Naive B cell (primary cell): ENCODE results near the gene TSPAN9. TPM values are rescaled to one million over a fixed set of nuclear protein-coding genes. Genes with fewer than 3 reads are reported as not detected.

ENCODE experiments used
- ATAC-seq, 2 donors: fragments of 150-1000 bp; cut with Tn5 transposase; 2 replicates each; pipeline ENCODE4 v1.10.0; 2021; ENCODE audit warnings: low read depth in 2 of 2, mild to moderate bottlenecking in 2 of 2, moderate library complexity in 2 of 2
- DNase-seq: peaks from one replicate; pipeline ENCODE4 v3.0.0; 2022
- H3K27ac Mint-ChIP-seq, 6 donors: one replicate each; pipeline ENCODE4 v1.8.0; 2020 to 2022; ENCODE audit warnings: mild to moderate bottlenecking in 6 of 6, mixed read lengths in 6 of 6, moderate library complexity in 5 of 6, inconsistent platforms in 2 of 6
- H3K27me3 Mint-ChIP-seq, 3 donors: one replicate each; pipeline ENCODE4 v1.8.0; 2021 to 2022; ENCODE audit warnings: mixed read lengths in 3 of 3, mild to moderate bottlenecking in 1 of 3
- H3K36me3 Mint-ChIP-seq, 2 donors: one replicate each; pipeline ENCODE4 v1.8.0; 2020 to 2022; ENCODE audit warnings: mixed read lengths in 2 of 2, inconsistent platforms in 1 of 2, mild to moderate bottlenecking in 1 of 2
- H3K4me1 Mint-ChIP-seq, 3 donors: one replicate each; pipeline ENCODE4 v1.8.0; 2020 to 2022; ENCODE audit warnings: mixed read lengths in 3 of 3, inconsistent platforms in 1 of 3, mild to moderate bottlenecking in 1 of 3, moderate library complexity in 1 of 3
- H3K4me3 Mint-ChIP-seq, 8 donors: one replicate each; pipeline ENCODE4 v1.8.0; 2020 to 2022; ENCODE audit warnings: mild to moderate bottlenecking in 8 of 8, mixed read lengths in 8 of 8, moderate library complexity in 8 of 8, inconsistent platforms in 2 of 8
- H3K9me3 Mint-ChIP-seq, 7 donors: one replicate each; pipeline ENCODE4 v1.8.0; 2020 to 2022; ENCODE audit warnings: mixed read lengths in 7 of 7, mild to moderate bottlenecking in 5 of 7, inconsistent platforms in 2 of 7, moderate library complexity in 1 of 7
- polyA plus RNA-seq, 6 donors: library from polyadenylated mRNA; unstranded; fragments of 300-500 nt; fragmentation: Illumina TruSeq; gene quantifications; one replicate each; pipeline ENCODE4 v1.2.3, GENCODE V29; 2021; ENCODE audit warnings: low read depth in 6 of 6

Gene TSPAN9
- polyA plus RNA-seq, 6 donors from 2014 or later = 0.26 to 0.49 (median 0.41) TPM; not detected in 2

DNA sequence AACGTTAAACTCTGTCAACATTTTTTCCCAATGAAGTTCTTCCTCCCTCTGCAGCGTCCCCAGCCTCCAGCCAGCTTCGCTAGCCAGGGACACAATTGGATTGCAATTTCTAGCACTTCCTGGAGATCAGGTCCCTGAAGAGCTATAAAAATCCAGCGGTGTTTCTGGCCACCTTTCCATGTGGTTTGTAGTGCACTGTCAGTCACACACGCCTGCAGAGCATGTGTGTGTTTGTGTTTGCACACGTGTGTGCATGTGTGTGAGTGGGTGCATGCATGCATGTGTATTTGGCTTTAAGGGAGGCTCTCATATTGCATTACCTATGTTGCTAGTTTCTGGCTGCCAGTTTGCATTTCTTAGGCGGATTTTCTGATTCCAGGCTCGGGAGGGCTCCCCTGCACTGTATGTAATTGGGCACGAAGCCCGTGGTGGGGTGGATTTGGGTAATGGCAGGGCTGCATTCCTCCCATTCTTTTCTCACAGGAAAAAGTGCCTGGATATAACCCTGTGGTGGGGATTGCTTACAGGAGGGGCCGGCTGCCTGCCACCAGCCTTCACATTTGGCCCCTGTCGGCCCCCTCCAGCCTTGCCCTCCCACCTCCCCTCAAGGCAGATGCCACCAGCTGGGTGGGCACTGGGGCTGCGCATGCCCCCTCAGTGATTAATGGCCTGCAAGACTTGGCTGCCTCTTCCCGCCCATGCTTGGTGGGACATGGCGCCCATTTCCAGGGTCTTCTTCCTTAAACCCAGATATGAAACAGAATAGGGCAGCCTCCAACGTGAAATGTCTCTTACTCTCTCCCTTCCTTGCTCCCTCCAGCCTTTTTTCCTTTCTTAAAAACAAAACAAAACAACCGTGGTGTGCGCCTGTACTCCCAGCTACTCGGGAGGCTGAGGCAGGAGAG, 74.0 kb downstream of the TSPAN9 start:
- Mint-ChIP-seq H3K27ac (no peak overlapping the region), H3K4me1 (peaks cover 0 to 5% (median 0%) of the 10 kb centered on the region in 3 donors), H3K9me3 (peaks cover 0 to 2% (median 0%) of the 10 kb centered on the region in 7 donors), H3K36me3 (no peaks in the 10 kb centered on the region), H3K4me3 (no peak overlapping the region), H3K27me3 (peaks cover 4 to 63% (median 41%) of the 10 kb centered on the region in 3 donors)
- no peak for DNase-seq
- no peak for ATAC-seq

DNA sequence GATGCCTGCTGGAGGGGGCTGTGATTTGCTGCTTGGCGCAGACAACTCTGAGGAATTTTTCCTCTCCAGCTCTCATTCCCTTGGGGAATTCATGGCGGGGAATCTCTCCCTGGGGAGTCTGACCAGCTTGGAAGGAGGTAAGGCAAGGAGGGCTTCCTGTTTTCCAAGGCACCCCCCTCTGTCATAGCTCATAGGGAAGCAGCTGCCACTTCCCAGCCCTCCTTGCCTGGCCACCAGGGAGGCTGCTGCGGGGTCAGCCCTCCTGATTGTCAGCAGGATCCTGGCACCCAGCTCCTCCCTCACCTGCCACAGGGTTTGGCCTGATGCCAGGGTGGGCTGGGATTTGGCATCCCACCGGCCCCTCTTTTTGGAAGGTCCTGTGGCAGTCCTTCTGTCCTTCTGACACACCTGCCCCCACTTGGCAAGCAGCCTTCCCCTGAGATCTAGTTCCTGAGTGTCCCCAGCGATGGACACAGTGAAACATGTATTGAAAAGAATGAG, 74.9 kb downstream of the TSPAN9 start:
- no peak for ATAC-seq
- peaks cover 4 to 54% (median 32%) of the 10 kb centered on the region in 3 donors for H3K27me3 Mint-ChIP-seq

DNA sequence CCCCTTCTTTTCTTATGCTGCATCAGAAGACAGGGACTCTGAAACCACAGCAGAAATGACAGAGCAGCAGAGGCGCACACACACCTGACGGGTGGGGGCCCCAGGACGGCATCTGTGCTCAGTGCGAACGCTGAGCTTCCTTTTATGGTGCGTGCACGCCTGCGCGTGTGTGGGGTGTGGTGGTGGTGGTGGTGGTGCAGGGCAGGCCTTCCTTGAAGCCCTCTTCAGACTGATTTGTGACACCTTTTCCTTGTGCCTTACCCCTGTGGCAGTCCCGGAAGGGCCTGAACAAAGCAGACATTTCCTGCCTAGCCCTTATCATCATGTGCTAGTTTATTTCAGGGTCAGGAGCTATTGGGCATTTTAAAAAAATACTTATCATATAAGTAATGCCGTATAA, 75.7 kb downstream of the TSPAN9 start:
- peaks cover under 1 to 47% (median 32%) of the 10 kb centered on the region in 3 donors for H3K27me3 Mint-ChIP-seq
- no peak for DNase-seq
- peaks cover 0 to 5% (median 0%) of the 10 kb centered on the region in 3 donors for H3K4me1 Mint-ChIP-seq
- ATAC-seq = peak; percentile 53 to 63
- no peaks in the 10 kb centered on the region for H3K36me3 Mint-ChIP-seq
- no peaks in the 10 kb centered on the region for H3K9me3 Mint-ChIP-seq
- H3K27ac Mint-ChIP-seq = peak overlapping the region in 1 of 6 donors; percentile 42
- no peak overlapping the region for H3K4me3 Mint-ChIP-seq

More for the DNA sequence above, 74.9 kb downstream of the TSPAN9 start:
- H3K27ac Mint-ChIP-seq = no peak overlapping the region
- peaks cover 0 to 5% (median 0%) of the 10 kb centered on the region in 3 donors for H3K4me1 Mint-ChIP-seq
- no peaks in the 10 kb centered on the region for H3K36me3 Mint-ChIP-seq
- no peaks in the 10 kb centered on the region for H3K9me3 Mint-ChIP-seq
- no peak overlapping the region for H3K4me3 Mint-ChIP-seq
- no peak for DNase-seq

DNA sequence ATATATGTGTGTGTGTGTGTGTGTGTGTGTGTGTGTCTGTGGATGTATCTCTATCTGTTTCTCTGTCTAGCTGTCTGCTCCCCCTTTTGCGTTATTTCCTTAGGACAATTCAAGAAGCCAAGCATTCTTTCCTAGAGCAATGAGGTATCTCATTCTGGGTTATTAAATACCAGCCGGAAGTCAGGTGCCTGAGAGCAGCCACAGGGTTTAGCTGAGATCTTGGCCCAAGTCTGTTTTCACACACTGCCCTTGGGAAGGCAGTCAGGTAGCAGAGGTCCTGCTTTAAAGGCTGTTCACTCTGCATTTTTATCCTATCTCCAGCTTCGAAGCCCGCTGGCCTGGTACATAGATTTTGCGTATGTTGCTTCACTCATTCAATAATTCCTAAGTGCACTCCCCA, 76.8 kb downstream of the TSPAN9 start:
- H3K27ac Mint-ChIP-seq = no peak overlapping the region
- H3K9me3 Mint-ChIP-seq = no peaks in the 10 kb centered on the region
- H3K4me3 Mint-ChIP-seq = no peak overlapping the region
- no peak for DNase-seq
- peaks cover 0 to 42% (median 33%) of the 10 kb centered on the region in 3 donors for H3K27me3 Mint-ChIP-seq
- peaks cover 0 to 5% (median 0%) of the 10 kb centered on the region in 3 donors for H3K4me1 Mint-ChIP-seq
- ATAC-seq = no peak
- no peaks in the 10 kb centered on the region for H3K36me3 Mint-ChIP-seq

DNA sequence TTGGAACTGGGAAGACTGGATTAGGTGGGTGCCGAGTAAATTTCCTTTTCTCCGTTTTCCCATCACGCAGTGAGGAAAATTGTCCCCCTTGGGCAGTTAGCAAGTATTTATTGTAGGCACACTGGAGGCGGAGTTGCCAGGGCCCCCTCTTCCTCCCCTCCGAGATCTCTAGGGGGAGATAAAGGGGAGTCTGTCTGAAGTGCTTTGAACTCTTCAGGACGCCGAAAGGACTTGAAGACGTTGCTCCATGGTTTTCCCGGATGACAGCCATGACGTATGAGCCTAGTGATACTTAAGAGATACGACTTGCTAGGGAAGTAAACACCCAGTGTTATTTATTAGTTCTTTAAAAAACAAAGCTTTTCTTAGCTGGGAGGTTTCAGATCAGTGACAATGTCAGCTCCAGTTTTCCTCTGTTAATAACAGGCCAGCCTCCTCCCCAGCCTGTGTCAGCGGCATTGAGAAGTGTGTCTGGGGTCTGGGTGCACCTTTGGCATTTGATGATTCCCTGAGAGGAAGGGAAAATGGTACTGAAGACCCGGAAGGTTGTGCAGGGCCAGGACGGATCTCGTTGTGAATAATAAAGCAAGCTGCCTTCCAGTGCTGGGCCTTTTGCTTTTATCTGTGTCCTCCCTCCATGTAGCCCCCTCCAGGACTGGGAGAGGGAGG, 78.7 kb downstream of the TSPAN9 start:
- ATAC-seq = no peak
- peak overlapping the region in 1 of 6 donors; percentile 6 for H3K27ac Mint-ChIP-seq
- peaks cover 0 to 24% (median 23%) of the 10 kb centered on the region in 3 donors for H3K27me3 Mint-ChIP-seq
- H3K36me3 Mint-ChIP-seq = no peaks in the 10 kb centered on the region
- H3K4me1 Mint-ChIP-seq = peaks cover 0 to 5% (median 0%) of the 10 kb centered on the region in 3 donors
- H3K9me3 Mint-ChIP-seq = peaks cover 0 to 2% (median 0%) of the 10 kb centered on the region in 7 donors
- no peak overlapping the region for H3K4me3 Mint-ChIP-seq
- DNase-seq = no peak

DNA sequence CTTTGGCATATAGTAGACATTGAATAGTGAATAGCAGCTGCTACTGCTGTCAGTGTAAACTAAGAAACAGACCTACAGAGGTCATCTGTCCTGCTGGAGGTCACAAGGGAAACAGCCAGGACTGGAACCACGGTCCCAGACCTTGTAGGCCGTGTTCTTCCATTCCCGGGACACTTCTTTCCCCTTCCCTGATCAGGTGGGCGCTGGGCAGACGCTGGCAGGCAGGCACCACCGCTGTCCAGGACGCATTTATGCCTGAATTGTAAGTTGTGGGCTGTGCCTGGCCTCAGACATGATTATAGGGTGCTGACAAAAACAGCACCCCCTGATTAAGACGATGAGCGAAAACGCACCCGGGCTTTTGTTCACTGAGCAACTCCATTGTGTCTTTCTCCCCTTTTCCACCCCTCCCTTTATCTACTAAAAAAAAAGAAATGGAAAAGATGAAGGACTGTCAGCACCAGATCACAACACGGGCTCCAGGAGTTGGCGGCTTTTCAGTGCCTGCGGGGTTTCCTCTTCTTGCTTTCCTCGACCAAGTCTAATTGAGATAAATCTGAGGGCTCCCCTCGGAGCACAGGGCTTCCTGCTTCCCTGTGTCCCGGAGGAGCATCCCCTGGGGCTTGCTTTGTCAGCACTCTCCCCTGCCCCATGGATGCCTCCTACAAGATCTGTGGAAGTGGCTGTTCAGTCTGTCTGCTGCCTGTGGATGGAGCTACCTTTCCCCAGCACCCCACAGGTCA, 80.6 kb downstream of the TSPAN9 start:
- peaks cover 0 to 16% (median 2%) of the 10 kb centered on the region in 7 donors for H3K9me3 Mint-ChIP-seq
- peaks cover 0 to 5% (median 3%) of the 10 kb centered on the region in 3 donors for H3K4me1 Mint-ChIP-seq
- no peak overlapping the region for H3K4me3 Mint-ChIP-seq

DNA sequence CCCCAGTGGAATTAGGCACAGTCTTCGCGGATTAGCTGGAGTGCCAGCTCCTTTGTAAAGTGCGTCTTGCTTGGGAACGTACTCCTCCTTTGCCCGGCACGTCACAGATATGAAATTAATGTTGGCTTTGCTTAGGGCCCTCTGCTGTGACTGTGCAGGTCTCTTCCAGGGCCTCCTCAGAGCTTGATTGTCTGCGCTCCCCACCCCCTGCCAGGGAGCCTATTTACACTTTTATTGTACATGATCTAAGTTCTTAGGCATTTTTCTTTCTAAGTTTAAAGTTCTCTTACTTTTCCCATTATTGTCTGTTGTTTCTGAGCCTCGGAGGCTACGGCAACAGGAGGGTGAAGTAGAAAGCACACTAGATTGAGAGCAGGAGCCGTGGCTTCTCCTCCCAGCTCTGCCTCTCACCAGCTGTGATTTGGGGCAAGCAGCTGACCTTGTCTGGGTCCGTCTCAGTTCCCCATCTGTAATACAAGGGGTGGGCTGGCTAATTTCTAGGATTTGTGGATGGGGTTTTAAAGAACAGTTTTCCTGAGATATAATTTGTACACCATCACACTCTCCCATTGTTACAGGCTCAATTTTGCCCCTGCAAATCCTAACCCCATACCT, 81.8 kb downstream of the TSPAN9 start:
- peaks cover 0 to 5% (median 0%) of the 10 kb centered on the region in 3 donors for H3K4me1 Mint-ChIP-seq
- no peak overlapping the region for H3K4me3 Mint-ChIP-seq
- peaks cover 0 to 16% (median 2%) of the 10 kb centered on the region in 7 donors for H3K9me3 Mint-ChIP-seq
- H3K27me3 Mint-ChIP-seq = peaks cover 0 to 25% (median 17%) of the 10 kb centered on the region in 3 donors
- ATAC-seq (no peak), DNase-seq (no peak)
- H3K36me3 Mint-ChIP-seq = peaks cover 0 to 11% of the 10 kb centered on the region in 2 donors
- H3K27ac Mint-ChIP-seq = no peak overlapping the region

More for the DNA sequence above, 80.6 kb downstream of the TSPAN9 start:
- H3K27me3 Mint-ChIP-seq = peaks cover 0 to 17% (median 17%) of the 10 kb centered on the region in 3 donors
- DNase-seq (no peak), ATAC-seq (no peak)
- H3K27ac Mint-ChIP-seq = no peak overlapping the region
- H3K36me3 Mint-ChIP-seq = peaks cover 0 to 11% of the 10 kb centered on the region in 2 donors

DNA sequence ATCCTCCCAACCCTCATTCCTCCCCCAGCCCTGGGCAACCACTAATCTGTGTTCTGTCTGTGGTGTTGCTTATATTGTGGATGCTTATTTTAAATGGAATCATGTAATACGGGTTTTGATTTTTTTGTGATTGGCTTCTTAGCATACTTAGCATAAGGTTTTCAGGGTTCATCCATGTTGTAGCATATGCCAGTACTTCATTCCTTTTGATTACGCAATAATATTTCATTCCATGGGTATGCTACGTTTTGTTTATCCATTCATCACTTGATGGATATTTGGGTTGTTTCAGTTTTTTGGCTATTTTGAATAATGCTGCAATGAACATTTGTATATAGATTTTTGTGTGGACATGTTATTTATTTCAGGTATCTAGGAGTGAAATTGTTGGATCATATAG, 82.9 kb downstream of the TSPAN9 start:
- H3K9me3 Mint-ChIP-seq = peaks cover 0 to 16% (median 2%) of the 10 kb centered on the region in 7 donors
- peaks cover 0 to 19% (median 16%) of the 10 kb centered on the region in 3 donors for H3K27me3 Mint-ChIP-seq
- DNase-seq (no peak), ATAC-seq (no peak)
- peaks cover 0 to 5% (median 0%) of the 10 kb centered on the region in 3 donors for H3K4me1 Mint-ChIP-seq
- no peak overlapping the region for H3K4me3 Mint-ChIP-seq
- H3K36me3 Mint-ChIP-seq = peaks cover 0 to 11% of the 10 kb centered on the region in 2 donors
- H3K27ac Mint-ChIP-seq = no peak overlapping the region

DNA sequence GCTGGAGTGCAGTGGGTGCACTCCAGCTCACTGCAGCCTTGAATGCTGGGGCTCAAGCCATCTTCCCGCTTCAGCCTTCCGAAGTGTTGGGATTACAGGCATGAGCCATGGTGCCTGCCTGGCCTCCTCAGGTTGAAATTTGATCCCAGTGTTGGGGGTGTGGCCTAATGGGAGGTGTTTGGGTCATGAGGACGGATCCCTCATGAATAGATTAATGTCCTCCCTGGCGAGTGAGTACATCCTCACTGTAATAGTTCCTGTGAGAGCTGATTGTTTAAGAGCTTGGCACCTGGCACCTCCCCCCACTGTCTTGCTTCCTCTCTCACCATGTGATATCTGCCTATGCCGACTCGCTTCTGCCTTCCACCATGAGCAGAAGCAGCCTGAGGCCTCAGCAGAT, 84.7 kb downstream of the TSPAN9 start:
- Mint-ChIP-seq H3K4me3 (no peak overlapping the region), H3K9me3 (peaks cover 0 to 16% (median 2%) of the 10 kb centered on the region in 7 donors), H3K4me1 (peaks cover 0 to 5% (median 0%) of the 10 kb centered on the region in 3 donors), H3K27me3 (peaks cover 0 to 12% (median 10%) of the 10 kb centered on the region in 3 donors), H3K36me3 (peaks cover 0 to 11% of the 10 kb centered on the region in 2 donors), H3K27ac (no peak overlapping the region)
- ATAC-seq (no peak), DNase-seq (no peak)

DNA sequence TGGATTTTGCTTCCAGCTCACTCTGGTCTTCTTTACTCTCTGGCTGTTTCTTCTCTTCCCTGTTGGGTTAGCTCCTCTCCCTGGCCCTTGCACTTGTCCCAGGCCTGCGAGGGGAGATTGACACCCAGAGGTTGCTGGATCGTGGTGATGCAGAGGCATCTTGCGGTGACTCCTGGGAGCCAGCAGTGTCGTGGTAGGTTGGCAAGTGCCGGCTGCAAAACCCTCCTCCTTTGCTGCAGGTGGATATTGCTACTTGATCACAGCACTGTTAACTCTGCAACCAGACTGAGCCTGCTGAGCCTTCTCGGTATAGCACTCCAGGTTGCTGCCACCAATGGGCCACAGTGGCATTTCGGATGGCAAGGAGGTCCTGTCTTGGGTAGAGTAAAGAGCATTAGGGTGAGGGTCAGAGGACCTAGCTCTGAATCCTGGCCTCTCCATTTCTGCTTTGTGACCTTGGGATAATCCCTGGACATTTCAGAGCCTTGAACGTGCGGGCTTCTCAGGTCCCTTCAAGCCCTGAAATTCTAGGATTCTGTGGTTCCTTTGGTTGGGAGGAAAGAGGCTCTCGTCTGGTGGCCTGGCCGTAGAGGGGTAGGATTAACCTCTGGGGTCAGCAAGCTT, 87.4 kb downstream of the TSPAN9 start:
- Mint-ChIP-seq H3K27me3 (peaks cover 0 to 29% (median 27%) of the 10 kb centered on the region in 3 donors), H3K4me3 (no peak overlapping the region), H3K4me1 (peaks cover 0 to 5% (median 0%) of the 10 kb centered on the region in 3 donors), H3K36me3 (peaks cover 0 to 11% of the 10 kb centered on the region in 2 donors), H3K9me3 (peaks cover 0 to 16% (median 2%) of the 10 kb centered on the region in 7 donors), H3K27ac (no peak overlapping the region)
- ATAC-seq (no peak), DNase-seq (no peak)

DNA sequence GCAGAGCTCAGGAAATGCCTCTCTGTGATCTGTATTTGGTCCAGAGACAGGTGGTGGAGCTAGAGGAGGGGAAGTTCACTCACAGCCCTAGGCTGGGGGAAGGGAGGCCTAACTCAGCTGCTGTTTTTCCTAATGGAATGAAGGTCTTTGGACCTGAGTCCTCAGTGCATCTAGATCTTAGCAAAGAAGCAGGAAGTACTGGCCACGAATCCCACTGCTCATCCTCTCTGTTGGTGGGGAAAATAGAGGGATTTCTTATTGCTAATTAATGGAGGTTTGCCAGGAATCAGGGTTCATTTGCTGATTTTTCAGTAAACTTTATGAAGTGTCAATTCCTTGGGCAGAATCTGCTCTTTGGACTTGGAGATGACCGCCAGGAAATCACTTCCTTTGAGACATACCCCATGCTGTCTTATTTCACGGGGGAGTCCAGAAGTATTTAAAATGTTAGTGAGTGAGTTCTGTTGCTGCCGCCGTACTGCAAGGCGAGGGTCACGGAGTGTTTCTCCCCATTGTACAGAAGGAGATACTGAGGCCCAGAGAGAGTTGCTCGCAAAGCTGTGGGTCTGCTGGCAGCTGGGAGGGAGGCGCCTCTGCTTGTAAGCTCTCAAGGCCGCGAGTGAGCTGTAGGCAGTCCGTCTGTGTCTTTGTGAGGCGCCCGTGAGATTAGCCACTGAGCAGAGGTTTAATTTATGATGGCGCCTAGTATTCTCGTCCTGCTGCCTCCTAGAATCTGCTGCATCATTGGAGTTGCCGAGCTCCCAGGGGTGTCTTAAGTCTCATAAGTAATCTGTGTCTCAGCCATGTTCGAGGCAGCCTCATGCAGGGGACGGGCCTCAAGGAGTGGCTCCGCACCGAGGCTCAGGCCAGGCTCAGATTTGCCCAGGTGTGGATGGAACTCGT, 88.2 kb downstream of the TSPAN9 start:
- peaks cover 0 to 11% of the 10 kb centered on the region in 2 donors for H3K36me3 Mint-ChIP-seq
- no peak for DNase-seq
- peaks cover 0 to 5% (median 0%) of the 10 kb centered on the region in 3 donors for H3K4me1 Mint-ChIP-seq
- H3K4me3 Mint-ChIP-seq = no peak overlapping the region
- peaks cover 0 to 16% (median 2%) of the 10 kb centered on the region in 7 donors for H3K9me3 Mint-ChIP-seq
- H3K27ac Mint-ChIP-seq = no peak overlapping the region
- no peak for ATAC-seq
- H3K27me3 Mint-ChIP-seq = peaks cover 0 to 29% (median 28%) of the 10 kb centered on the region in 3 donors
